ENCODE measurements around the gene ZNF678.
"Not testable (repeated sequence)": the region's sequence is repeated elsewhere in the genome, so short reads cannot be mapped to it uniquely, and the experiment has no call there.

Gene ZNF678

GRCh38 chr1:227666286-227666685, 102.9 kb downstream of the ZNF678 start:
- ChIA-PET POLR2A (no interaction called here), CTCF (no interaction called here)
- DNase-seq (ENCODE audit: extremely low spot score): no peak
- TF ChIP-seq ELF4 (IDR thresholded peaks at IDR 0.05) (no peak), BHLHE40 (IDR thresholded peaks at IDR 0.05; ENCODE audit: borderline replicate concordance) (no peak)

- TF ChIP-seq ELF4 (IDR thresholded peaks at IDR 0.05) (no peak), PKNOX1 (IDR thresholded peaks at IDR 0.05) (no peak), TARDBP (IDR thresholded peaks at IDR 0.05) (no peak), ARNT (IDR thresholded peaks at IDR 0.05) (no peak), SUZ12 (IDR thresholded peaks at IDR 0.05) (no peak), NFRKB (IDR thresholded peaks at IDR 0.05) (no peak), SP1 (IDR thresholded peaks at IDR 0.05) (no peak), FOXK2 (IDR thresholded peaks at IDR 0.05) (no peak), L3MBTL2 (conservative IDR thresholded peaks at IDR 0.05) (no peak), ZNF384 (IDR thresholded peaks at IDR 0.05) (no peak), HDGF (IDR thresholded peaks at IDR 0.05; ENCODE audit: borderline replicate concordance) (no peak), LEF1 (IDR thresholded peaks at IDR 0.05; ENCODE audit: borderline replicate concordance) (no peak), FOXA1 (IDR thresholded peaks at IDR 0.05) (no peak), CTBP1 (IDR thresholded peaks at IDR 0.05; ENCODE audit: borderline replicate concordance) (no peak), BHLHE40 (IDR thresholded peaks at IDR 0.05; ENCODE audit: borderline replicate concordance) (no peak)
- CTCF ChIA-PET: no interaction called here
These were observed 110.1 kb downstream of the ZNF678 start for GRCh38 chr1:227673441-227673840.

GRCh38 chr1:227685807-227686206, 122.5 kb downstream of the ZNF678 start:
- TF ChIP-seq PKNOX1 (IDR thresholded peaks at IDR 0.05) (no peak), FOXK2 (IDR thresholded peaks at IDR 0.05) (no peak), LEF1 (IDR thresholded peaks at IDR 0.05; ENCODE audit: borderline replicate concordance) (no peak), FOXM1 (IDR thresholded peaks at IDR 0.05; ENCODE audit: borderline replicate concordance) (no peak), SUZ12 (IDR thresholded peaks at IDR 0.05) (no peak), ZNF384 (IDR thresholded peaks at IDR 0.05) (no peak), L3MBTL2 (conservative IDR thresholded peaks at IDR 0.05) (no peak), SP1 (IDR thresholded peaks at IDR 0.05) (no peak), HDGF (IDR thresholded peaks at IDR 0.05; ENCODE audit: borderline replicate concordance) (no peak), FOXA1 (IDR thresholded peaks at IDR 0.05) (no peak), ELF4 (IDR thresholded peaks at IDR 0.05) (no peak), NFRKB (IDR thresholded peaks at IDR 0.05) (no peak)
- ChIA-PET POLR2A (no interaction called here), CTCF (no interaction called here)
- DNase-seq (ENCODE audit: extremely low spot score): no peak

More at GRCh38 chr1:227673441-227673840, 110.1 kb downstream of the ZNF678 start:
- DNase-seq (ENCODE audit: extremely low spot score): no peak
- POLR2A ChIA-PET: no interaction called here

GRCh38 chr1:227697321-227697864, 134.0 kb downstream of the ZNF678 start:
- TF ChIP-seq SP1 (IDR thresholded peaks at IDR 0.05): no peak
- ChIA-PET POLR2A (no interaction called here), CTCF (no interaction called here)
- no peak for DNase-seq (ENCODE audit: extremely low spot score)

- POLR2A ChIA-PET; CTCF ChIA-PET; DNase-seq (ENCODE audit: extremely low spot score): not testable (repeated sequence)
These were observed 138.3 kb downstream of the ZNF678 start for GRCh38 chr1:227701631-227702030.

GRCh38 chr1:227707846-227708245, 144.5 kb downstream of the ZNF678 start:
- TF ChIP-seq SUZ12 (IDR thresholded peaks at IDR 0.05) (no peak), CTBP1 (IDR thresholded peaks at IDR 0.05; ENCODE audit: borderline replicate concordance) (no peak), BHLHE40 (IDR thresholded peaks at IDR 0.05; ENCODE audit: borderline replicate concordance) (no peak), SP1 (IDR thresholded peaks at IDR 0.05) (no peak), ARNT (IDR thresholded peaks at IDR 0.05) (no peak), LEF1 (IDR thresholded peaks at IDR 0.05; ENCODE audit: borderline replicate concordance) (no peak), ELF4 (IDR thresholded peaks at IDR 0.05) (no peak), NFRKB (IDR thresholded peaks at IDR 0.05) (no peak), PKNOX1 (IDR thresholded peaks at IDR 0.05) (no peak), HDGF (IDR thresholded peaks at IDR 0.05; ENCODE audit: borderline replicate concordance) (no peak), FOXK2 (IDR thresholded peaks at IDR 0.05) (no peak), TARDBP (IDR thresholded peaks at IDR 0.05) (no peak), FOXM1 (IDR thresholded peaks at IDR 0.05; ENCODE audit: borderline replicate concordance) (no peak), ZNF384 (IDR thresholded peaks at IDR 0.05) (no peak), L3MBTL2 (conservative IDR thresholded peaks at IDR 0.05) (no peak), FOXA1 (IDR thresholded peaks at IDR 0.05) (no peak)
- CTCF ChIA-PET: no interaction called here
- POLR2A ChIA-PET: no interaction called here
- no peak for DNase-seq (ENCODE audit: extremely low spot score)

GRCh38 chr1:227709451-227709850, 146.1 kb downstream of the ZNF678 start:
- ChIA-PET CTCF (no interaction called here), POLR2A (no interaction called here)
- TF ChIP-seq FOXA1 (IDR thresholded peaks at IDR 0.05): no peak
- no peak for TF ChIP-seq SP1 (IDR thresholded peaks at IDR 0.05)
- TF ChIP-seq ZNF384 (IDR thresholded peaks at IDR 0.05): no peak
- TF ChIP-seq ELF4 (IDR thresholded peaks at IDR 0.05): no peak
- TF ChIP-seq NFRKB (IDR thresholded peaks at IDR 0.05): no peak
- TF ChIP-seq PKNOX1 (IDR thresholded peaks at IDR 0.05): no peak
- no peak for TF ChIP-seq LEF1 (IDR thresholded peaks at IDR 0.05; ENCODE audit: borderline replicate concordance)
- TF ChIP-seq SUZ12 (IDR thresholded peaks at IDR 0.05): no peak
- no peak for TF ChIP-seq ARNT (IDR thresholded peaks at IDR 0.05)
- TF ChIP-seq TARDBP (IDR thresholded peaks at IDR 0.05): no peak
- no peak for TF ChIP-seq L3MBTL2 (conservative IDR thresholded peaks at IDR 0.05)
- no peak for TF ChIP-seq BHLHE40 (IDR thresholded peaks at IDR 0.05; ENCODE audit: borderline replicate concordance)
- no peak for TF ChIP-seq FOXM1 (IDR thresholded peaks at IDR 0.05; ENCODE audit: borderline replicate concordance)
- no peak for TF ChIP-seq HDGF (IDR thresholded peaks at IDR 0.05; ENCODE audit: borderline replicate concordance)
- no peak for TF ChIP-seq CTBP1 (IDR thresholded peaks at IDR 0.05; ENCODE audit: borderline replicate concordance)
- no peak for DNase-seq (ENCODE audit: extremely low spot score)

- CTCF ChIA-PET; POLR2A ChIA-PET; DNase-seq (ENCODE audit: extremely low spot score): not testable (repeated sequence)
These were observed 147.1 kb downstream of the ZNF678 start for GRCh38 chr1:227710474-227710873.
